HG02970 (cell line): ENCODE results near the gene ZBTB43.
A peak's percentile ranks its signal among the peaks of the same experiment; 100 is the strongest.
"Not testable (repeated sequence)": the region's sequence is repeated elsewhere in the genome, so short reads cannot be mapped to it uniquely, and the experiment has no call there.

Experiments used
- ATAC-seq: cut with Tn5 transposase; IDR thresholded peaks from one replicate; pipeline ENCODE4 v1.9.1; 2021; ENCODE audit warnings: mild to moderate bottlenecking, moderate library complexity, moderate number of reproducible peaks; ENCODE audit not compliant: unreplicated experiment, low FRiP score

The ZBTB43 gene

DNA sequence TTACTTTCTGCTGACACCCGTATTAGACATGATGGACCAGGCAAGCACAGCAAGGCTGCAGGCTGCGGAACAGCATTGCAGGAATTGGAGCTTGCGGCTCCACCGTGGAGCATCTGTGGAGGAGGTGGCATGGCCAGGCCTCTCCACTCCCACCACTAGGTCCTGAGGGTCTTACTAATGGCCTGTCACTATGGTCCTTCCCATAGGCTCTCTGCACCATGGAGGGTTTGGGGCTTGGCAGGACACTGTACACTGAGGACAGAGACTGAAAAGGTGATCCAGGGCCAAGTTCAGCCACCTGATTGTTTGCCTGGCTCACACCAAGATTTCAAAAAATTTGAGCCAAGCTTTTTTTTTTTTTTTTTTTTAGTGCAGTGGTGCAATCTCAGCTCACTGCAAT, 14.3 kb upstream of the ZBTB43 start:
- ATAC-seq = no peak

DNA sequence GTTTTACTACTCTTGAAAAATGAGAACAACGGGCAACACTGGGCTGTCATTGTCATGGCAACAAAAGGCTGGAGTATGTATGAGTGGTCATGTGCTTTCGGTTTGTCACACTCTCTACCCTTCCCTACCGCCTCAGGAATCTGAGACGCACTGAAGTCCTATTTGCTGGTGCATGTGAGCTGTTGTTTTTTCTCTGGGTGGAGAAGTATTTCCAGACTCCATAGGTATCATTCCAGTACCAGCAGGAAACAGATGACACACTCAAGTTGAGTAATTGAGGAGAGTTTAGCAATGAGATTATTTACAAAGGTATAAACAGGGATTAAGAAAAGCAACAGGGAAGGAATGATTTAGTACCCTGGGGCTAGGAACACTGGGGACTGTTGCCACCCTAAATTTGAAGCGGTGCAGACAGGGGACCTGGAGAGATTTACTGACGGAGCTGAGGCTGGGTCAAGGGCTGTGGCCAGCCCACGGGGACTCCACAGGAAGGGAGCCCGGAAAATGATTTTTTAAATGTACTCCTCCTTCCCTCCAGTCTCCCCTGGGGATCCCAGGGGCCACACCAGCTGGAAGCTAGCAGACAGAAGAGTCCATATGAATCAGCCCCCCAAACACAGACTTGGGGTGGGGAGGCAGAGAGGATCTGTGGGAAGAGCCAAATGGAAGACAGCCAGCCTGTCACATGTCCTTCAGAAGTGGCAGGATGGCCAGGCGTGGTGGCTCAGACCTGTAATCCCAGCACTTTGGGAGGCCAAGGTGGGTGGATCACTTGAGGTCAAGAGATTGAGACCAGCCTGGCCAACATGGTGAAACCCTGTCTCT, 13.2 kb upstream of the ZBTB43 start:
- no peak for ATAC-seq

DNA sequence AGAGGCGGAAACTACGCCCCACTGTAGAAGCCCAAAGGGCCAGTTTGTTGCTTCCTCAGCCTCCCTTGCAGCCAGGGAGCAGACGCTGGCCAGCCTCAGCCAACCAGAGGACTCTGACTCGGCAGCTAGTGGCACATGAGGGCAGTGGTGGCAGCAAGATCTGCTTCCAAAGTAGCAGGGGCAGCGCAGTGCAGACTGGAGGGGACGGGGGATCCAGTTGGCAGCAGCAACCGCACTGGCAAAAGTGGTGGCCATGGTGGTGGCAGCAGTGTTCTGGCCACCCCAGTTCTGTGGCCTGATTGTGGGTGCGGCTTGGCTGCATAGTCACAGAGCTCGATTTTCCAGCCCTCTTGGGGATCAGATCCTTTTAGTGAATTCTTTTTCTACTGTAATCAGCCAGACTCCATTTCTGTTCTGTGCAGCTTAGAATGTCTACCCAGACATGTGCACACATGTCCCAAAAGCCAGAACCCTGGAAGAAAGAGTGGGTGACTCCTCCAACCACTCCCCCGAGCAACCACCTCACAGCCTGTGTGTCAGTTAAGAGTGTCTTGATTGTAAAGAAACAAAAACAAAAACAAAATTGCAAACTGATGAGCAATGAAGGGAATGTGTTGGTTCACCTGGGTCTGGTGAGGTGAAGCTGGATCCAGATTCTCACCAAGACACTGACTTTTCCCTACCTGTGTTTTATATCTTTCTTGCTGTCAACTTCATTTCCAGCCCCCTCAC, 11.0 kb upstream of the ZBTB43 start:
- ATAC-seq = no peak

DNA sequence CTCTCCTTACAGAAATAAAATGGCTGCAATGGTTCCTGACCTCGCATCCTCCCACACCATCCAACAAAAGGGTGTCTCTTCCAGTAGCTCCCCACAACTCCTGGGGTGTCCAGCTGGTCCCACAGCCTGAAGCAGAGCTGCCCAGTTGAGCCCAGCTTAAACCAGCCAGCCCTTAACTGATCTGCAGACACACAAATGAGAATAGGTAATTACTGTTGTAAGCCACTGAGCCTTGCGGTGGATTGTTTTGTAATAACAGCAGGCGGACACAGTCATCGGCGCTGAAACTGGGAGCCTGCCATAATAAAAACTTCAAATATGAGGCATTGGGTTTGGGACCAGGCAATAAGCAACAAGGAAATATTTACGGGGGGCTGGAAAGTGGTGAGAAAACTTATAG, 10.4 kb upstream of the ZBTB43 start:
- no peak for ATAC-seq

DNA sequence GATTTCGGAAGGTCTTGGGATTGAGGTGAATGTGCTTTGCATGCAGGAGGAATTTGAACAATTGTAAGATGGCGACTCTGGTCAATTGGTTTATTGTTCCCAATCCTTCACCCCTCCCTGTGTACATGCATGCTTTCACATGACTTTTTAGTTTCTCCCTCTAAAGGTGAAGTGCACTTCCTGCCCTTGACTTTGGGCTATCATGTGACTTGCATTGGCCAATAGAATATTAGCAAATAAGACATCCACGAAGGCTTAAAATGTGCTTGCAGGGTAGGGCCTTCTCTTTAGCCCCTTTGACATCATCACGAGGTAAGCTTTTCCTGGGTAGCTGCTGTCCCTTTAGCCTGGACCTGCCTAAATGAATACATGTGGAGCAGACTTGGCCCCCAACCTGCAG, 8.1 kb upstream of the ZBTB43 start:
- ATAC-seq = no peak

DNA sequence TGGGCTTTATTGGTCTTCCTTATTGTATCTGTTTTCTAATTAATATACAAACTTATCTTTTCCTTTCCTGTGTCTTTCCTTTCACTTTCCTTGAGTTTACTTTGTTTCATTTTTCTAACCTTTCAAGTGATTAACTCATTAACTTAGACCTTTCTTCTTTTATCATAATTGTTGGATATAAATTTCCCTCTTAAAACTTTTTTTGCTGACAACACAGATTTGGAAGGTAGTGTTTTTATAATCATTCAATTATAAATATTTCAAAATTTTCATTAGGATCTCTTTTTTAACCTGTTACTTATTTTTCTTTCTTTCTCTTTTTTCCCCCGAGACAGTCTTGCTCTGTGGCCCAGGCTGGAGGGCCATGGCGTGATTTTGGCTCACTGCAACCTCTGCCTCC, 6.9 kb upstream of the ZBTB43 start:
- no peak for ATAC-seq

DNA sequence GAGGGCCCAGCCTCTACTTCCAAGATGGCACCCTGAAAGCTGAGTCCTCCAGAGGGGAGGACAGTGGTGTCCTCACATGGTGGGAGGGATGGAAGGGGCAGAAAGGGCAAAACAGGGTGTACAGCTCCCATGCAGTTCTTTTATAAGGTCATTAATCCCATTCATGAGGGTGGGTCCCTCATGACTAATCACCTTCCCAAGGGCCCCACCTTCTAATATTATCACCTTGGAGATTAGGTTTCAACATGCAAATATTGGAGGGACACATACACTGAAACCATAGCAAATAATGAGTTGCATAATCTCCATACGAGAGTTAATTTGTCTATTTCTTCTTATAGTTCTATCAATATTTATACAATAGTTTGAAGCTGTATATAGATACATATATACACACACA, 5.8 kb upstream of the ZBTB43 start:
- ATAC-seq = no peak

DNA sequence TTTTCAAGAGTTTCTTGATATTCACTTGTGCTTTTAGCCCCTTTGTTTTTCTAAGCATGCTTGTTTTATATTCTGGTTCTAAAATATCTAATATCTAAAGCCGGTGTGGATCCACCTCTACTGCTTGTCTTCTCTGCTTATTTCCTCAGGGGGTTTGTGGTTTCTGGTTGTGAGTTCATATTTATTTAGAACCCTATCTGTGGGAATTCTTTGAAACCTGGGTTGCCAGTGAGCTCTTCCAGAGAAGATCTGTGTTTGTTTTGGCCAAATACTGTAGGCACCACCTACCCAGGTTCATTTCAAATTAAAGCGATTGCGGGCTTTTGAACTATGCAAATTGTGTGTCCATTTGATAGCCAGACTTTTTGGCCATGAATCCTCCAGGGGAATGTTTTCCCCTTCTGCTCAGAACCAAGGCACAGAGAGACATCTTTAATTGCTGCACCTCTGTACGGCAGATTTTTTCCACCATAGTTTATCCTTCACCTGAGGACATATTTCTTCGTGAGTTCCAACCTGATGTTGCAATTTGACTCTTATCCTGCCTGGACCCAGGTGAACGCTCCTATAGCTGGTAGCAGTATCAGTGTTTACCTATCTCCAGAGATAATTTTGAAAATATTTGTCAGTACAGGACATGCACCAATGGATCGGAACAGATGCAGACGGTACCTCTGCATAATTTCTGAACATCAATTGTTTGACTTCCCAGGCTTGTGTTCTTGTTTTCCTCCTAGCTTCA, 2.4 kb upstream of the ZBTB43 start:
- no peak for ATAC-seq

DNA sequence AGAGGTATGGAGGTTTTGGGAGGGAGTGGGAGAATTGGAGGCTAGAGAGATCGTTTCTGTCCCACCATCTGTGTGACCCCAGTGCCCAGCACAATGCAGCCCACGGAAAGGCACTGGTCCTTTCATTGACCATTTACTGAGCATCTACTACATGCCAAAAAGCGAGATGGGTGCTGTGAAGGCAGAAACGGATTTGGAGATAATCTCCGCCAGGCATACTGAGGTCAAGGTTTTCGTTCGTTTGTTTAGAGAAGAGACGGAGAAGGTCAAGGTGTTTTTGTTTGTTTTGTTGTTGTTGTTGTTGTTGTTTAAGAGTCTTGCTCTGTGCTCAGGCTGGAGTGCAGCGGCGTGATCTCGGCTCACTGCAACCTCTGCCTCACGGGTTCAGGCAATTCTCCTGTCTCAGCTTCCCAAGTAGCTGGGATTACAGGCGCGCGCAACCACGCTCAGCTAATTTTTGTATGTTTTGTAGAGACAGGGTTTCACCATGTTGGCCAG, 593 bp upstream of the ZBTB43 start:
- ATAC-seq = no peak

DNA sequence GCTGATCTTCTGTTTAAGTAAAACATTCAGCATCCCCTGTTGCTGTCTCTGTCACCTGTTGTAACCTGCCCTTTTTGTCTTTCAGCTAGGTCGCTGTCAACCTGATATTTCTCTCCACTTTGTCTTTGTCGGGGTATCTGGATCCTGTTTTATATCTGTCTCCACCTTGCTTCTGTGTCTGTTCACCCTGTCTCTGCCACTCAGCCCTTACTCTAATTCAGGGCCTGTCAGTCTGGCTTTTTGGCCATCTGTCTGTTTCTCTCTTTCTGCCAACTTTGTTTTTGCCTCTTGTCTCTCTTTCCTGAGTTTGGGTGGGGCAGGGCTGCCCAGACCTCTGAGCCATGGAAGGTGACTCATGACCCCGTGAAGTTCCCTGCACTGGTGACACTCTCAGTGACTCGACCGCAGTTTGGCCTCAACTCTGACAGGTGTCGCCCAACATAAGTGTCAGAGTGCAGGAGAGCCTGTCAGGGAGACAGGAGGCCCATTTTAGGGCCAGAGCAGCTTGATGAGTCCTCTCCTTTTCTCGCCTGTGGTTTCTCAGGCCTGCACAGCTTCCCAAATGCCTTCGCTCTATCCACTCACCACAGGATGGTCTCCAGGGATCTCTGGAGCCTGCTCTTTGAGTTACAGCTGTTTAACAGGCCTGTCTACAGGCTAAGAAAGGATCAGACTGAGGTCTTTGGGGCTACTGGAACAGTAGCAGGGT, 868 bp downstream of the ZBTB43 start:
- ATAC-seq = peak; percentile 67

DNA sequence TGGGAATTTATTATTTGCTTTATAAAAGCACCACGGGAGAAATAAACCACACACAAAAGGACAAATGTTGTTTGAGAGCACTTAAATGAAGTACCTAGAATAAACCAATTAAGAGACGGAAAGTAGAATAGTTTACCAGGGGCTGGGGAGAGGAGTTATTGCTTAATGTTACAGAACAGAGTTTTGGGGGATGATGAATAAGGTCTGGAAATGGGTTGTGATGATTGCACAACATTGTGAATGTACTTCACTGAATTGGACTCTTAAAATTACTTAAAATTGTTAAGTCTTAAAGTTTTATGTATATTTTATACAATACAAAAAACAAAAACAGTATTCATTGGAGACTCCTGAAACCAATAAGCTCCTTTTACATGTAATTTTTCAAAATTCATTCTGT, 1.5 kb downstream of the ZBTB43 start:
- ATAC-seq = no peak

DNA sequence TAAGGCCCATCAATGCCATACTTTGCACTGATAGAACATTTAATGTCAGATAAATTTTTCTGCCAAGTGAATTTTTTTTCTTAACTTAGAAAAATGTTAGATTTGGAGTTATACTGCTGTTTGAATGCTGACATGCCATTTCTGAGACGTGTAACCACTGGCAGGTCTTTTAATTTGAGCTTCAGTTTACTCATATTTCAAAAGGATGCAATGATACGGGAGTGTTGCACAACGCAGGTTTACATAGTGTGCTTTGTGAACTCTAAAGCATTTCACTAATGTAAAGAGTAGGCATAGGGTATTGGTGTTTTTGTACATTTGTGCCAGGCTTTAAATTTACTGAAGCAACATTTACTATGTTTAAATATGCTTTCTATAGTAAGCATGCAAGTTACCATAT, 4.2 kb downstream of the ZBTB43 start:
- no peak for ATAC-seq

DNA sequence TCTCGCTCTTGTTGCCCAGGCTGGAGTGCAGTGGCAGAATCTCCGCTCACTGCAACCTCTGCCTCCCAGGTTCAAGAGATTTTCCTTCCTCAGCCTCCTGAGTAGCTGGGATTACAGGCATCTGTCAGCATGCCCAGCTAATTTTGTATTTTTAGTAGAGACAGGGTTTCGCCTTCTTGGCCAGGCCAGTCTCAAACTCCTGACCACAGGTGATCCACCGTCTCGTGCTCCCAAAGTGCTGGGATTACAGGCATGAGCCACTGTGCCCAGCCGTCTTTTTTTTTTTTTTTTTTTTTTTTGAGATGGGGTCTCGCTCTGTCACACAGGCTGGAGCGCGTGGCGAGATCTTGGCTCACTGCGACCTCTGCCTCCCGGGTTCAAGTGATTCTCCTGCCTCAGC, 5.4 kb downstream of the ZBTB43 start:
- not testable (repeated sequence) for ATAC-seq

DNA sequence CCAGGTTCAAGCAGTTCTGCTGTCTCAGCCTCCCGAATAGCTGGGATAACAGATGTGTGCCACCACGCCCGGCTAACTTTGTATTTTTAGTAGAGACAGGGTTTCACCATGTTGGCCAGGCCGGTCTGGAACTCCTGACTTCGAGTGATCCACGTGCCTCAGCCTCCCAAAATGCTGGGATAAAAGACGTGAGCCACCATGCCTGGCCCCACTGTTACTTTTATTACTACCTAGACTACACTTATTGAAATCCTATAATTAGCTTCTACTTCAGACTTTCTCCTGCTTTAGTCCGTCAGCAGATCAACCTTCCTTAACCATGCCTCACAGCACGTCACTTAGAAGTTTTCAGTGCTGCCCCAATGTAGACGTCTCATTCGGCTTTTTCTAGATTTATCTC, 8.2 kb downstream of the ZBTB43 start:
- no peak for ATAC-seq

DNA sequence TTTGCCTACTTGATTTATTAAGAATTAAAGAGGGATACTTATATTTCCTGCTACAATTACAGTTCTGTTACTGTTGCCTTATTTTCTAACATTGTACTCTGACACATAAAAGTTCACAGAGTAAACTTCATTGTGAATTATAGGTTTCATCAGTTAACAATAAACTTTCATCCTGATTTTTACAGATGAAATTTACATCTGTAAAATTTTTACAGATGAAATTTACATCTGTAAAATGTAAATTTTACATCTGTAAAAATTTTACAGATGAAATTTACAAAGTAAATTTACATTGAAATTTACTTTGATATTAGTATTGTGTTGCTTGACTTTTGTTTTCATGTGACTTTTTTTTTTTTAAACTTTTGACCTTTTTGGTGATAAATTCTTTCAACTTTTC, 9.3 kb downstream of the ZBTB43 start:
- no peak for ATAC-seq

DNA sequence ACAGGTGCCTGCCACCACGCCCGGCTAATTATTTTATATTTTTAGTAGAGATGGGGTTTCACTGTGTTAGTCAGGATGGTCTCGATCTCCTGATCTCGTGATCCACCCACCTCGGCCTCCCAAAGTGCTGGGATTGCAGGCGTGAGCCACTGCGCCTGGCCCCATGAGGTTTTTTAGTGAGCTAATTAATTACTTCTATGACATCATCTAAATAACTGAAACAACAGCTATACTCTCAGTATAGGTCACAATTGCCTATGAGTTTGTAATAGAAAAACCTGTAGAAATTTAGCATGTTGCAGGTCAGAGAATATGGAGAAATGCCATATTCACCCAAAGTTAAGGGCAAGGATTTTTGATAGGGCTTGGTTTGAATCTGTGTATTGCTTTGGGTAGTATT, 12.8 kb downstream of the ZBTB43 start:
- ATAC-seq = not testable (repeated sequence)

DNA sequence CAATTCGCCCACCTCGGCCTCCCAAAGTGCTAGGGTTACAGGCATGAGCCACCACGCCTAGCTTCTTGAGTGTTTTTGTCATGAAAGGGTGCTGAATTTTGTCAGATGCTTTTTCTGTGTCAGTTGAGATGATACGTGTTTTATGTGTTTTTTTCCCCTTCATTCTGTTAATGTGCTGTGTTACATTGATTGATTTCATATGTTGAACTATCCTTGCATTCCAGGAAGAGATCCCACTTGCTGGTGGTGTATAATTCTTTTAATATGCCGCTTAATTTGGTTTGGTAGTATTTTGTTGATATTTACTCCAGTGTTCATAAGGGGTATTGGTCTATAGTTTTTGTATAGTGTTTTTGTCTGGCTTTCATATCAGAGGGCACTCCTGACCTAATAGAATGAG, 13.6 kb downstream of the ZBTB43 start:
- no peak for ATAC-seq

DNA sequence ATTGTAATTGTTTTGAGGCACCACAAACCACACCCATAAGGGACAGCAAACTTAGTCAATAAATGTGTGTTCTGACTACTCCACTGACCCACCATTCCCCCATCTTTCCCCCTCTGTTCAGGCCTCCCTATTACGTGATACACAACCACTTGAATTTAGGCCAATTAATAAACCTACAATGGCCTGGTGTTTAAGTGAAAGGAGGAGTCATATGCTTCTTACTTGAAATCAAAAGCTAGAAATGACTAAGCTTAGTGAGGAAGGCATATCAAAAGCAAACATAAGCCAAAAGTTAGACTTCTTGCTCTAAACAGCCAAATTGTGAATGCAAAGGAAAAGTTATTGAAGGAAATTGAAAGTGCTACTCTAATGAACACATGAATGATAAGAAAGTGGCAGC, 14.6 kb downstream of the ZBTB43 start:
- no peak for ATAC-seq

DNA sequence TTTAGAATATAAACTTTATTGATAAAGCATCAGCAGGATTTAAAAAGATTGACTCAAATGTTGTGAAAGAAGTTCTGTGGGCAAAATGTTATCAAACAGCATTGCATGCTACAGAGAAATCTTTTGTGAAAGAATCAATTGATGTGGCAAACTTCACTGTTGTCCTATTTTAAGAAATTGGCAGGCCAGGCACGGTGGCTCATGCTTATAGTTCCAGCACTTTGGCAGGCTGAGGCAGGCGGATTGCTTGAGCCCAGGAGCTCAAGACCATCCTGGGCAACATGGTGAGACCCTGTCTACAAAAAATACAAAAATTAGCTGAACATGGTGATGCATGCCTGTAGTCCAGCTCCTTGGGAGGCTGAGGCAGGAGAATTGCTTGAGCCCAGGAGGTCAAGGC, 17.4 kb downstream of the ZBTB43 start:
- ATAC-seq = no peak

DNA sequence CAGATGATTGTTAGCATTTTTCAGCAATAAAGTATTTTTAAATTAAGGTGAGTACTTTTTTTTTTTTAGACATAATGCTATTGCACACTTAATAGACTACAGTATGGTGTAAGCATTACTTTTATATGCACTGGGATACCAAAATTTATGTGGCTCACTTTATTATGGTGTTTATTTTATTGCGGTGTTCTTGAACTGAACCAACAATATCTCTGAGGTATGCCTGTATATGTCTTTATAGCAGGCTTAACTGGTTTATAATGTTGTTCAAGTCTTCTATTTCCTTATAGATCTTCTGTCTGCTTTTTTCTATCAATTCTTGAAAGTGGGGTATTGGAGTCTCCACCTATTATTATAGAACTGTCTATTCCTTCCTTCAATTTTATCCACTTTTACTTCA, 18.0 kb downstream of the ZBTB43 start:
- no peak for ATAC-seq

DNA sequence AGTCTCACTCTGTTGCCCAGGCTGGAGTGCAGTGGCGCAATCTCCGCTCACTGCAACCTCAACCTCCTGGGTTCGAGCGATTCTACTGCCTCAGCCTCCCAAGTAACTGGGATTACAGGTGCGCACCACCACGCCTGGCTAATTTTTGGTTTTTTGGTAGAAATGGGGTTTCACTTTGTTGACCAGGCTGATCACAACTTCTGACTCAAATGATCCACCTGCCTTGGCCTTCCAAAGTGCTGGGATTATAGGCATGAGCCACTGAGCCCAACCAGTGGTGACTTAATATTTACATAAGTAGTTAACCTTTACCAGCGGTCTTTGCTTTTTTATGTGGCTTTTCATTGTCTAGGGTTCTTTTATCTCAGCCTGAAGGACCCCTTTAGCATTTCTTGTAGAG, 19.2 kb downstream of the ZBTB43 start:
- ATAC-seq = not testable (repeated sequence)
